ENCODE data around the gene UNC5CL. TPM values are rescaled to one million over a fixed set of nuclear protein-coding genes. Genes with fewer than 3 reads are reported as not detected.

The UNC5CL gene
- total RNA-seq, 1 experiment from 2014 or later = 0.41 TPM

DNA sequence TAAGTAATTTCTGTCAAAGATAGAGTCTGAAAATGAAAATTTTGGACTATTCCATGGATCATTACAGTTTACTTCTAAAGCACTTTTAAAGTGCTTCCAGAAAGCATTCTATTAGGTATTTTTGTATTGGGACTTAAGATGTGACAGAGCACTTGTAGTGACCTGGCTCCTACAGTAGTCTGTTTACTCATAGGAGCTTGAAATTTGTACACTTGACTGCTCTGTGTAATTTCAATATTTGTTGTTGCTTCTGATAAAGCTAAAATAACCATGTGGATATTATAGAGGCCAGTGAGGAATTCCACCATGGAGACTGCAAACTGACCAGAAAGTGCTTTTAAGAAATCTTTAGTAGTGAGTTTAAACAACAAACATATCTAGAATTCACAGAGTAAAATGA lies 44.1 kb upstream of the UNC5CL start:
- CTCF ChIA-PET = no interaction called here
- no TSS peak for BruUV-seq (replicated peaks)
- no peak overlapping the region for H3K4me3 ChIP-seq (ENCODE audit: low read depth, low read length, poor library complexity, severe bottlenecking)
- POLR2A ChIA-PET (ENCODE audit: low non-redundant PET) = no interaction called here
- no peaks in the 10 kb centered on the region for H3K9me3 ChIP-seq (ENCODE audit: low read depth, low read length, poor library complexity, severe bottlenecking)
- no peak overlapping the region for H3K27ac ChIP-seq (ENCODE audit: low read depth, low read length, poor library complexity, severe bottlenecking)
- no peak for DNase-seq (ENCODE audit: low spot score)
- TF ChIP-seq, protein P1, sequence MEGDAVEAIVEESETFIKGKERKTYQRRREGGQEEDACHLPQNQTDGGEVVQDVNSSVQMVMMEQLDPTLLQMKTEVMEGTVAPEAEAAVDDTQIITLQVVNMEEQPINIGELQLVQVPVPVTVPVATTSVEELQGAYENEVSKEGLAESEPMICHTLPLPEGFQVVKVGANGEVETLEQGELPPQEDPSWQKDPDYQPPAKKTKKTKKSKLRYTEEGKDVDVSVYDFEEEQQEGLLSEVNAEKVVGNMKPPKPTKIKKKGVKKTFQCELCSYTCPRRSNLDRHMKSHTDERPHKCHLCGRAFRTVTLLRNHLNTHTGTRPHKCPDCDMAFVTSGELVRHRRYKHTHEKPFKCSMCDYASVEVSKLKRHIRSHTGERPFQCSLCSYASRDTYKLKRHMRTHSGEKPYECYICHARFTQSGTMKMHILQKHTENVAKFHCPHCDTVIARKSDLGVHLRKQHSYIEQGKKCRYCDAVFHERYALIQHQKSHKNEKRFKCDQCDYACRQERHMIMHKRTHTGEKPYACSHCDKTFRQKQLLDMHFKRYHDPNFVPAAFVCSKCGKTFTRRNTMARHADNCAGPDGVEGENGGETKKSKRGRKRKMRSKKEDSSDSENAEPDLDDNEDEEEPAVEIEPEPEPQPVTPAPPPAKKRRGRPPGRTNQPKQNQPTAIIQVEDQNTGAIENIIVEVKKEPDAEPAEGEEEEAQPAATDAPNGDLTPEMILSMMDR (conservative IDR thresholded peaks at IDR 0.05; ENCODE audit: low read depth, low read length) = no peak
- no peak for TF ChIP-seq EZH2 (IDR thresholded peaks at IDR 0.05; ENCODE audit: borderline replicate concordance, low read depth, low read length, poor library complexity, severe bottlenecking)
- no peaks in the 10 kb centered on the region for H3K4me1 ChIP-seq (ENCODE audit: insufficient read depth, low read length, poor library complexity, severe bottlenecking)
- H3K27me3 ChIP-seq (replicated peaks; ENCODE audit: insufficient read depth, low read depth, low read length, poor library complexity) = no peaks in the 10 kb centered on the region
- peaks cover 57% of the 10 kb centered on the region for H3K36me3 ChIP-seq (ENCODE audit: insufficient read depth, low read length, poor library complexity, severe bottlenecking)
- intact Hi-C loops (cut with micrococcal nuclease; ENCODE audit: unreplicated experiment) = no loop called here

DNA sequence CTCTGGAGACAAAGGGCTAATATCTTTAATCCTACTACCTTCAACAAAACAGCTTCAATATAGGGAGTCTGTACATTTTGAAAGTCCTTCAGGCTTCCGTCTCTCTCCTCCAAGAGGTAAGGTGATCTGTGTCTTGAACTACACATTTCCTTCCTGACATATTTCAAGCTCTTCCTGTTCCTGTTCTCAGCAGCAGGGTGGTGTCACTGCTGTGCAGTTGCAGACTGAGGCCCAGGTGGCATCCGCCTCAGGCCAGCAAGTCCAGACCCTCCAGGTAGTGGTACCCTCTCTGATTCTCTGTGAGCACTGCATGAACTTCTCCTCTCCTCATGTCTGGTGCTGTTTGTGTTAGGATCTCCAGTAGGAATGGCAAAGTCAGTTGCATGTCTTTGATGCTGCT lies 41.6 kb upstream of the UNC5CL start:
- no peak overlapping the region for H3K27ac ChIP-seq (ENCODE audit: low read depth, low read length, poor library complexity, severe bottlenecking)
- DNase-seq (ENCODE audit: low spot score) = no peak
- no peaks in the 10 kb centered on the region for H3K9me3 ChIP-seq (ENCODE audit: low read depth, low read length, poor library complexity, severe bottlenecking)
- no TSS peak for BruUV-seq (replicated peaks)
- TF ChIP-seq EZH2 (IDR thresholded peaks at IDR 0.05; ENCODE audit: borderline replicate concordance, low read depth, low read length, poor library complexity, severe bottlenecking) = no peak
- TF ChIP-seq, protein P1 (conservative IDR thresholded peaks at IDR 0.05; ENCODE audit: low read depth, low read length) = no peak
- H3K4me3 ChIP-seq (ENCODE audit: low read depth, low read length, poor library complexity, severe bottlenecking) = no peak overlapping the region
- POLR2A ChIA-PET (ENCODE audit: low non-redundant PET) = no interaction called here
- peaks cover 42% of the 10 kb centered on the region for H3K36me3 ChIP-seq (ENCODE audit: insufficient read depth, low read length, poor library complexity, severe bottlenecking)
- peaks cover 1% of the 10 kb centered on the region for H3K4me1 ChIP-seq (ENCODE audit: insufficient read depth, low read length, poor library complexity, severe bottlenecking)
- intact Hi-C loops (cut with micrococcal nuclease; ENCODE audit: unreplicated experiment) = no loop called here
- H3K27me3 ChIP-seq (replicated peaks; ENCODE audit: insufficient read depth, low read depth, low read length, poor library complexity) = no peaks in the 10 kb centered on the region
- CTCF ChIA-PET = no interaction called here

DNA sequence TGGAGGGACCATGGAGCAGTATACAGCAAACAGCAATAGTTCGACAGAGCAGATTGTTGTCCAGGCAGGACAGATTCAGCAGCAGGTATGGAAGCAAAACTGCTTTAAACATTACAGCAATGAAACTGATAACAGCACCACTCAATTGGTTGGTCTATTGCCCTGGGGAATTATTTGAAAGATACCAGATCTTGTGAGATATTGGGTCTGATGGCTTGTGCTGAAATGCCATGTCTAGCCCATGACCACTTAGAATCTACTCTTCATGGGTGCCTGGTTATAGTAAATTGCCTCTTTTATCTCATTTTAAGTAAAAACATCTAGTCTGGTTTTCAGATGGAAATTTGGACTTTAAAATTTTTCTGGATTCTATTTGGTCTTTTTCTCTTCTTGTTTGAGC lies 40.1 kb upstream of the UNC5CL start:
- TF ChIP-seq, protein P1 (conservative IDR thresholded peaks at IDR 0.05; ENCODE audit: low read depth, low read length) = no peak
- no peak for TF ChIP-seq EZH2 (IDR thresholded peaks at IDR 0.05; ENCODE audit: borderline replicate concordance, low read depth, low read length, poor library complexity, severe bottlenecking)
- no peak overlapping the region for H3K4me3 ChIP-seq (ENCODE audit: low read depth, low read length, poor library complexity, severe bottlenecking)
- intact Hi-C loops (cut with micrococcal nuclease; ENCODE audit: unreplicated experiment) = no loop called here
- CTCF ChIA-PET = no interaction called here
- POLR2A ChIA-PET (ENCODE audit: low non-redundant PET) = no interaction called here
- H3K4me1 ChIP-seq (ENCODE audit: insufficient read depth, low read length, poor library complexity, severe bottlenecking) = peaks cover 16% of the 10 kb centered on the region
- peaks cover 29% of the 10 kb centered on the region for H3K36me3 ChIP-seq (ENCODE audit: insufficient read depth, low read length, poor library complexity, severe bottlenecking)
- no TSS peak for BruUV-seq (replicated peaks)
- H3K9me3 ChIP-seq (ENCODE audit: low read depth, low read length, poor library complexity, severe bottlenecking) = no peaks in the 10 kb centered on the region
- H3K27ac ChIP-seq (ENCODE audit: low read depth, low read length, poor library complexity, severe bottlenecking) = no peak overlapping the region
- no peaks in the 10 kb centered on the region for H3K27me3 ChIP-seq (replicated peaks; ENCODE audit: insufficient read depth, low read depth, low read length, poor library complexity)
- no peak for DNase-seq (ENCODE audit: low spot score)
